Activated naive CD8-positive, alpha-beta T cell (primary cell): ENCODE measurements around the gene JAK3.
"Not testable (repeated sequence)": the region's sequence is repeated elsewhere in the genome, so short reads cannot be mapped to it uniquely, and the experiment has no call there.

Experiments
- H3K27ac Mint-ChIP-seq: one replicate; pipeline ENCODE4 v1.8.0; 2021; ENCODE audit warnings: mixed read lengths
- H3K27me3 Mint-ChIP-seq: one replicate; pipeline ENCODE4 v1.8.0; 2021; ENCODE audit warnings: mixed read lengths
- H3K36me3 Mint-ChIP-seq: one replicate; pipeline ENCODE4 v1.8.0; 2021; ENCODE audit warnings: mixed read lengths
- H3K4me1 Mint-ChIP-seq: one replicate; pipeline ENCODE4 v1.8.0; 2021; ENCODE audit warnings: low read depth, mixed read lengths
- H3K4me3 Mint-ChIP-seq: one replicate; pipeline ENCODE4 v1.8.0; 2021; ENCODE audit warnings: mild to moderate bottlenecking, mixed read lengths
- H3K9me3 Mint-ChIP-seq: one replicate; pipeline ENCODE4 v1.8.0; 2021; ENCODE audit warnings: low read depth, mixed read lengths

The JAK3 gene

GRCh38 chr19:17806945-17807344 is 40.8 kb downstream of the JAK3 start:
- Mint-ChIP-seq H3K9me3 (no peaks in the 10 kb centered on the region), H3K4me3 (peak overlapping the region; percentile 54), H3K4me1 (peaks cover 34% of the 10 kb centered on the region), H3K36me3 (no peaks in the 10 kb centered on the region), H3K27me3 (no peaks in the 10 kb centered on the region), H3K27ac (no peak overlapping the region)

- peaks cover 35% of the 10 kb centered on the region for H3K4me1 Mint-ChIP-seq
- H3K27ac Mint-ChIP-seq, result peak overlapping the region; percentile 22
- peak overlapping the region; percentile 9 for H3K4me3 Mint-ChIP-seq
- no peaks in the 10 kb centered on the region for H3K9me3 Mint-ChIP-seq
- no peaks in the 10 kb centered on the region for H3K27me3 Mint-ChIP-seq
- H3K36me3 Mint-ChIP-seq, result no peaks in the 10 kb centered on the region
Observed at GRCh38 chr19:17805427-17805826, 42.4 kb downstream of the JAK3 start.

GRCh38 chr19:17803264-17803896 is 44.4 kb downstream of the JAK3 start:
- Mint-ChIP-seq H3K4me1 (peaks cover 35% of the 10 kb centered on the region), H3K4me3 (peak overlapping the region; percentile 63), H3K27me3 (no peaks in the 10 kb centered on the region), H3K9me3 (no peaks in the 10 kb centered on the region), H3K27ac (peak overlapping the region; percentile 76), H3K36me3 (no peaks in the 10 kb centered on the region)

- Mint-ChIP-seq H3K36me3 (no peaks in the 10 kb centered on the region), H3K27me3 (no peaks in the 10 kb centered on the region), H3K4me1 (peaks cover 35% of the 10 kb centered on the region), H3K4me3 (peak overlapping the region; percentile 7), H3K27ac (peak overlapping the region; percentile 11), H3K9me3 (no peaks in the 10 kb centered on the region)
Observed at GRCh38 chr19:17802137-17802858, 45.5 kb downstream of the JAK3 start.

- not testable (repeated sequence) for H3K4me3 Mint-ChIP-seq, H3K27me3 Mint-ChIP-seq, H3K36me3 Mint-ChIP-seq, H3K9me3 Mint-ChIP-seq, H3K27ac Mint-ChIP-seq
- H3K4me1 Mint-ChIP-seq, result peaks cover 48% of the 10 kb centered on the region
Observed at GRCh38 chr19:17798599-17798998, 49.2 kb downstream of the JAK3 start.

GRCh38 chr19:17797424-17798201 is 50.2 kb downstream of the JAK3 start:
- Mint-ChIP-seq H3K27me3 (no peaks in the 10 kb centered on the region), H3K9me3 (no peaks in the 10 kb centered on the region), H3K4me1 (peaks cover 46% of the 10 kb centered on the region), H3K36me3 (no peaks in the 10 kb centered on the region), H3K27ac (no peak overlapping the region), H3K4me3 (no peak overlapping the region)

- Mint-ChIP-seq H3K4me3 (no peak overlapping the region), H3K4me1 (peaks cover 43% of the 10 kb centered on the region), H3K9me3 (no peaks in the 10 kb centered on the region), H3K27me3 (no peaks in the 10 kb centered on the region), H3K36me3 (no peaks in the 10 kb centered on the region), H3K27ac (no peak overlapping the region)
Observed at GRCh38 chr19:17796838-17797423, 50.9 kb downstream of the JAK3 start.

GRCh38 chr19:17796013-17796837 is 51.6 kb downstream of the JAK3 start:
- H3K27ac Mint-ChIP-seq, result no peak overlapping the region
- peaks cover 49% of the 10 kb centered on the region for H3K4me1 Mint-ChIP-seq
- no peaks in the 10 kb centered on the region for H3K27me3 Mint-ChIP-seq
- H3K36me3 Mint-ChIP-seq, result no peaks in the 10 kb centered on the region
- no peak overlapping the region for H3K4me3 Mint-ChIP-seq
- no peaks in the 10 kb centered on the region for H3K9me3 Mint-ChIP-seq

- no peaks in the 10 kb centered on the region for H3K36me3 Mint-ChIP-seq
- H3K4me3 Mint-ChIP-seq, result peak overlapping the region; percentile 35
- H3K9me3 Mint-ChIP-seq, result no peaks in the 10 kb centered on the region
- peaks cover 51% of the 10 kb centered on the region for H3K4me1 Mint-ChIP-seq
- H3K27me3 Mint-ChIP-seq, result no peaks in the 10 kb centered on the region
- no peak overlapping the region for H3K27ac Mint-ChIP-seq
Observed at GRCh38 chr19:17795495-17795856, 52.3 kb downstream of the JAK3 start.

- Mint-ChIP-seq H3K27ac (peak within 1 kb of the TSS; percentile 54), H3K9me3 (no peaks in the 10 kb centered on the region), H3K4me3 (peak within 1 kb of the TSS; percentile 65), H3K4me1 (peaks cover 57% of the 10 kb centered on the region), H3K27me3 (no peaks in the 10 kb centered on the region), H3K36me3 (no peaks in the 10 kb centered on the region)
Observed at GRCh38 chr19:17794731-17795494, 52.9 kb downstream of the JAK3 start, which contains the start of gene B3GNT3. TSS of gene B3GNT3 (plus strand) at chr19:17795138. CDS start at chr19:17807808, 12,670 bp downstream.

GRCh38 chr19:17794412-17794730 is 53.4 kb downstream of the JAK3 start:
- no peaks in the 10 kb centered on the region for H3K9me3 Mint-ChIP-seq
- H3K27me3 Mint-ChIP-seq, result no peaks in the 10 kb centered on the region
- H3K4me3 Mint-ChIP-seq, result peak overlapping the region; percentile 65
- no peaks in the 10 kb centered on the region for H3K36me3 Mint-ChIP-seq
- peaks cover 58% of the 10 kb centered on the region for H3K4me1 Mint-ChIP-seq
- H3K27ac Mint-ChIP-seq, result peak overlapping the region; percentile 54

GRCh38 chr19:17790059-17790780 is 57.6 kb downstream of the JAK3 start:
- peak overlapping the region; percentile 54 for H3K27ac Mint-ChIP-seq

GRCh38 chr19:17788632-17789031 is 59.1 kb downstream of the JAK3 start:
- Mint-ChIP-seq H3K4me3 (no peak overlapping the region), H3K36me3 (peaks cover 5% of the 10 kb centered on the region), H3K27me3 (no peaks in the 10 kb centered on the region), H3K4me1 (peaks cover 28% of the 10 kb centered on the region), H3K9me3 (no peaks in the 10 kb centered on the region), H3K27ac (peak overlapping the region; percentile 68)

More at GRCh38 chr19:17790059-17790780, 57.6 kb downstream of the JAK3 start:
- peaks cover 36% of the 10 kb centered on the region for H3K4me1 Mint-ChIP-seq
- no peaks in the 10 kb centered on the region for H3K27me3 Mint-ChIP-seq
- no peak overlapping the region for H3K4me3 Mint-ChIP-seq
- H3K36me3 Mint-ChIP-seq, result peaks cover 2% of the 10 kb centered on the region
- H3K9me3 Mint-ChIP-seq, result no peaks in the 10 kb centered on the region
